SK-N-SH treated with all-trans-retinoic acid at 6 μM for 48 hours (cell line): Measurements from ENCODE around the gene DTNBP1.

Experiments
- ARNTL ChIP-seq: fragments of 450-650 bp; formaldehyde crosslinking; IDR thresholded peaks from 2 replicates; pipeline ENCODE4 v1.5.0; 2020; ENCODE audit warnings: low read depth, mild to moderate bottlenecking, moderate library complexity, borderline replicate concordance
- BACH2 ChIP-seq: fragments of 250-450 bp; sonication (Bioruptor Pico); IDR thresholded peaks from 2 replicates; pipeline ENCODE4 v1.9.0; 2021; ENCODE audit warnings: mild to moderate bottlenecking, borderline replicate concordance
- CSDC2 ChIP-seq: fragments of 250-450 bp; sonication (Bioruptor Pico); IDR thresholded peaks from 2 replicates; pipeline ENCODE4 v1.5.0; 2020; ENCODE audit warnings: mild to moderate bottlenecking, moderate library complexity
- OSR1 ChIP-seq: fragments of 250-450 bp; sonication (Bioruptor Pico); IDR thresholded peaks from 2 replicates; pipeline ENCODE4 v1.8.0; 2022; ENCODE audit warnings: moderate library complexity, mild to moderate bottlenecking, inconsistent platforms
- PPARA ChIP-seq: fragments of 250-450 bp; sonication (Bioruptor Pico); IDR thresholded peaks from 2 replicates; pipeline ENCODE4 v1.5.0; 2020; ENCODE audit warnings: mild to moderate bottlenecking, borderline replicate concordance
- RARB ChIP-seq: fragments of 250-450 bp; sonication (Bioruptor Pico); IDR thresholded peaks from 2 replicates; pipeline ENCODE4 v1.8.0; 2021; ENCODE audit warnings: mild to moderate bottlenecking, moderate library complexity
- SNAI2 ChIP-seq: fragments of 250-450 bp; sonication (Bioruptor Pico); IDR thresholded peaks from 2 replicates; pipeline ENCODE4 v1.5.0; 2020; ENCODE audit warnings: mild to moderate bottlenecking, moderate library complexity
- TCF4 ChIP-seq: fragments of 250-450 bp; sonication (Bioruptor Pico); IDR thresholded peaks from 2 replicates; pipeline ENCODE4 v1.8.0; 2021; ENCODE audit warnings: mild to moderate bottlenecking, moderate library complexity, borderline replicate concordance
- ZFP3 ChIP-seq: fragments of 250-450 bp; sonication (Bioruptor Pico); IDR thresholded peaks from 2 replicates; pipeline ENCODE4 v1.5.0; 2020; ENCODE audit warnings: mild to moderate bottlenecking, moderate library complexity
- TF ChIP-seq, protein P1 (sequence below): fragments of 250-450 bp; sonication (Bioruptor Pico); IDR thresholded peaks from 2 replicates; pipeline ENCODE4 v1.5.1; 2021; ENCODE audit warnings: mild to moderate bottlenecking, moderate library complexity
- TF ChIP-seq, protein P2 (sequence below): fragments of 250-450 bp; sonication (Bioruptor Pico); IDR thresholded peaks from 2 replicates; pipeline ENCODE4 v1.8.0; 2020; ENCODE audit warnings: mild to moderate bottlenecking, moderate library complexity, borderline replicate concordance
- TF ChIP-seq, protein P3 (sequence below): fragments of 250-450 bp; sonication (Bioruptor Pico); IDR thresholded peaks from 2 replicates; pipeline ENCODE4 v1.5.1; 2020; ENCODE audit warnings: low read depth, mild to moderate bottlenecking, moderate library complexity

DNA sequence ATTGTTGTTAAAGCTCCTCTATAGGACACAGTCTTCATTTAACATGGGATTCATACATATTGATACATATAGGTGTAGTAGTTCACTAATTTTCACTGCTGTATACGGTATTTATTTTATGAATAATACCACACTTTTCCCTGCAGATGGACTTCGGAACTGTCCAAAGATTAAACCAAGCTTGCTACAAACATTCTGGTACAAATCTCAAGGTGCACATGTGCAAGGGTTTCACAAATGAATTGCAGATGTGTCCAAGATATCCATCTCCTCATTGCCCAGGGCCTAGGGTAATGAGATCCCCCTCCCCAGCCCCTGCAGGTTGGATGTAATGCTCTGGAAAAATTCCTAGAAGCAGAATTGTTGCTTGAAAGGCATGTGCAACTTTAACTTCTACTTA, 31.4 kb downstream of the DTNBP1 start:
- no peak for TF ChIP-seq PPARA (CRISPR knock-in tag)
- TF ChIP-seq, protein P1, sequence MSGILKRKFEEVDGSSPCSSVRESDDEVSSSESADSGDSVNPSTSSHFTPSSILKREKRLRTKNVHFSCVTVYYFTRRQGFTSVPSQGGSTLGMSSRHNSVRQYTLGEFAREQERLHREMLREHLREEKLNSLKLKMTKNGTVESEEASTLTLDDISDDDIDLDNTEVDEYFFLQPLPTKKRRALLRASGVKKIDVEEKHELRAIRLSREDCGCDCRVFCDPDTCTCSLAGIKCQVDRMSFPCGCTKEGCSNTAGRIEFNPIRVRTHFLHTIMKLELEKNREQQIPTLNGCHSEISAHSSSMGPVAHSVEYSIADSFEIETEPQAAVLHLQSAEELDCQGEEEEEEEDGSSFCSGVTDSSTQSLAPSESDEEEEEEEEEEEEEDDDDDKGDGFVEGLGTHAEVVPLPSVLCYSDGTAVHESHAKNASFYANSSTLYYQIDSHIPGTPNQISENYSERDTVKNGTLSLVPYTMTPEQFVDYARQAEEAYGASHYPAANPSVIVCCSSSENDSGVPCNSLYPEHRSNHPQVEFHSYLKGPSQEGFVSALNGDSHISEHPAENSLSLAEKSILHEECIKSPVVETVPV (CRISPR knock-in tag) = no peak
- TF ChIP-seq, protein P2, sequence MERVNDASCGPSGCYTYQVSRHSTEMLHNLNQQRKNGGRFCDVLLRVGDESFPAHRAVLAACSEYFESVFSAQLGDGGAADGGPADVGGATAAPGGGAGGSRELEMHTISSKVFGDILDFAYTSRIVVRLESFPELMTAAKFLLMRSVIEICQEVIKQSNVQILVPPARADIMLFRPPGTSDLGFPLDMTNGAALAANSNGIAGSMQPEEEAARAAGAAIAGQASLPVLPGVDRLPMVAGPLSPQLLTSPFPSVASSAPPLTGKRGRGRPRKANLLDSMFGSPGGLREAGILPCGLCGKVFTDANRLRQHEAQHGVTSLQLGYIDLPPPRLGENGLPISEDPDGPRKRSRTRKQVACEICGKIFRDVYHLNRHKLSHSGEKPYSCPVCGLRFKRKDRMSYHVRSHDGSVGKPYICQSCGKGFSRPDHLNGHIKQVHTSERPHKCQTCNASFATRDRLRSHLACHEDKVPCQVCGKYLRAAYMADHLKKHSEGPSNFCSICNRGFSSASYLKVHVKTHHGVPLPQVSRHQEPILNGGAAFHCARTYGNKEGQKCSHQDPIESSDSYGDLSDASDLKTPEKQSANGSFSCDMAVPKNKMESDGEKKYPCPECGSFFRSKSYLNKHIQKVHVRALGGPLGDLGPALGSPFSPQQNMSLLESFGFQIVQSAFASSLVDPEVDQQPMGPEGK (CRISPR knock-in tag) = no peak
- peak; percentile 73; the same call in 1 of the 2 replicates for TF ChIP-seq TCF4
- TF ChIP-seq CSDC2 (CRISPR knock-in tag) = no peak
- TF ChIP-seq ZFP3 (CRISPR knock-in tag) = no peak
- no peak for TF ChIP-seq OSR1 (CRISPR knock-in tag)
- TF ChIP-seq SNAI2 (CRISPR knock-in tag) = no peak
- no peak for TF ChIP-seq RARB
- TF ChIP-seq ARNTL (CRISPR knock-in tag) = no peak
- TF ChIP-seq BACH2 (CRISPR knock-in tag) = no peak
- TF ChIP-seq, protein P3, sequence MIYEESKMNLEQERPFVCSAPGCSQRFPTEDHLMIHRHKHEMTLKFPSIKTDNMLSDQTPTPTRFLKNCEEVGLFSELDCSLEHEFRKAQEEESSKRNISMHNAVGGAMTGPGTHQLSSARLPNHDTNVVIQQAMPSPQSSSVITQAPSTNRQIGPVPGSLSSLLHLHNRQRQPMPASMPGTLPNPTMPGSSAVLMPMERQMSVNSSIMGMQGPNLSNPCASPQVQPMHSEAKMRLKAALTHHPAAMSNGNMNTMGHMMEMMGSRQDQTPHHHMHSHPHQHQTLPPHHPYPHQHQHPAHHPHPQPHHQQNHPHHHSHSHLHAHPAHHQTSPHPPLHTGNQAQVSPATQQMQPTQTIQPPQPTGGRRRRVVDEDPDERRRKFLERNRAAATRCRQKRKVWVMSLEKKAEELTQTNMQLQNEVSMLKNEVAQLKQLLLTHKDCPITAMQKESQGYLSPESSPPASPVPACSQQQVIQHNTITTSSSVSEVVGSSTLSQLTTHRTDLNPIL = no peak
